Ascending aorta (tissue), 2 donors: Measurements from ENCODE around the gene PRPF19. TPM values are rescaled to one million over a fixed set of nuclear protein-coding genes. Genes with fewer than 3 reads are reported as not detected.

Experiments
- DNase-seq, 2 donors: peaks; one replicate each; pipeline ENCODE4 v3.0.0-alpha.2; 2019; ENCODE audit warnings: low spot score in 2 of 2
- H3K27ac ChIP-seq, 2 donors: fragments of 200-600 bp; sonication (generic); one replicate each; pipeline ENCODE4 v1.5.1; 2016 to 2017; ENCODE audit warnings: mild to moderate bottlenecking in 1 of 2
- H3K27me3 ChIP-seq: fragments of 200-600 bp; sonication (generic); one replicate; pipeline ENCODE4 v1.5.1; 2017
- H3K36me3 ChIP-seq, 2 donors: fragments of 200-600 bp; sonication (generic); one replicate each; pipeline ENCODE4 v1.5.1; 2016
- H3K4me1 ChIP-seq, 2 donors: fragments of 200-600 bp; sonication (generic); one replicate each; pipeline ENCODE4 v1.5.1; 2016 to 2017; ENCODE audit warnings: mild to moderate bottlenecking in 1 of 2
- H3K4me3 ChIP-seq, 2 donors: fragments of 200-600 bp; sonication (generic); one replicate each; pipeline ENCODE4 v1.5.1; 2016 to 2017; ENCODE audit warnings: mild to moderate bottlenecking in 1 of 2
- H3K9me3 ChIP-seq, 2 donors: fragments of 200-600 bp; sonication (generic); one replicate each; pipeline ENCODE4 v1.5.1; 2016
- CTCF ChIP-seq, 3 experiments: fragments of 200-600 bp in 2 of 3; fragments of 450-650 bp in 1 of 3; sonication (generic) in 2 of 3; IDR thresholded peaks; one replicate each; pipeline ENCODE4 v1.5.1; 2016 to 2019; ENCODE audit warnings: antibody characterized with exemption in 3 of 3, mild to moderate bottlenecking in 1 of 3, moderate library complexity in 1 of 3
- intact Hi-C: fragments of 100-400 bp; cut with DNase I; formaldehyde crosslinking; loops from one replicate; pipeline ENCODE4 v1.15.1; 2023
- total RNA-seq: library from RNA; depleted of rRNA; stranded (reverse); fragments of >200 nt; gene quantifications from one replicate; pipeline ENCODE4 v1.1.0, GENCODE V29; 2016

Gene PRPF19
- total RNA-seq, 1 donor from 2014 or later, result 61.6 TPM

- no peaks in the 10 kb centered on the region for H3K27me3 ChIP-seq
- no peak for TF ChIP-seq CTCF (IDR thresholded peaks at IDR 0.05)
- intact Hi-C loops, result no loop called here
- no peak overlapping the region for H3K4me3 ChIP-seq
- no peak overlapping the region for H3K27ac ChIP-seq
- H3K36me3 ChIP-seq, result peaks cover 5 to 14% of the 10 kb centered on the region in 2 donors
- no peaks in the 10 kb centered on the region for H3K4me1 ChIP-seq
- DNase-seq, result no peak
- H3K9me3 ChIP-seq, result no peaks in the 10 kb centered on the region
Observed at GRCh38 chr11:60934124-60934789, 27.9 kb upstream of the PRPF19 start.

- H3K4me1 ChIP-seq, result no peaks in the 10 kb centered on the region
- no peaks in the 10 kb centered on the region for H3K27me3 ChIP-seq
- no peak for DNase-seq
- TF ChIP-seq CTCF (IDR thresholded peaks at IDR 0.05), result no peak
- intact Hi-C loops, result no loop called here
- no peak overlapping the region for H3K27ac ChIP-seq
- peaks cover 0 to 7% of the 10 kb centered on the region in 2 donors for H3K36me3 ChIP-seq
- H3K4me3 ChIP-seq, result no peak overlapping the region
- no peaks in the 10 kb centered on the region for H3K9me3 ChIP-seq
Observed at GRCh38 chr11:60933416-60934123, 27.2 kb upstream of the PRPF19 start.

GRCh38 chr11:60932605-60933356 is 26.4 kb upstream of the PRPF19 start:
- Histone ChIP-seq H3K9me3 (no peaks in the 10 kb centered on the region), H3K4me3 (no peak overlapping the region), H3K36me3 (peaks cover 0 to 4% of the 10 kb centered on the region in 2 donors), H3K4me1 (no peaks in the 10 kb centered on the region), H3K27ac (no peak overlapping the region), H3K27me3 (no peaks in the 10 kb centered on the region)
- DNase-seq, result no peak
- TF ChIP-seq CTCF (IDR thresholded peaks at IDR 0.05), result no peak
- intact Hi-C loops, result no loop called here

GRCh38 chr11:60931917-60932316 is 25.5 kb upstream of the PRPF19 start:
- Histone ChIP-seq H3K27me3 (no peaks in the 10 kb centered on the region), H3K9me3 (no peaks in the 10 kb centered on the region), H3K4me1 (no peaks in the 10 kb centered on the region), H3K36me3 (no peaks in the 10 kb centered on the region), H3K4me3 (no peak overlapping the region), H3K27ac (no peak overlapping the region)
- no peak for DNase-seq
- no peak for TF ChIP-seq CTCF (IDR thresholded peaks at IDR 0.05)
- intact Hi-C loops, result no loop called here

- Histone ChIP-seq H3K4me3 (no peak overlapping the region), H3K4me1 (no peaks in the 10 kb centered on the region), H3K27me3 (no peaks in the 10 kb centered on the region), H3K9me3 (no peaks in the 10 kb centered on the region), H3K27ac (no peak overlapping the region), H3K36me3 (no peaks in the 10 kb centered on the region)
- no peak for DNase-seq
- intact Hi-C loops, result no loop called here
- no peak for TF ChIP-seq CTCF (IDR thresholded peaks at IDR 0.05)
Observed at GRCh38 chr11:60930394-60930793, 24.0 kb upstream of the PRPF19 start.
